Measurements from ENCODE around the gene PCSK5.

DNA sequence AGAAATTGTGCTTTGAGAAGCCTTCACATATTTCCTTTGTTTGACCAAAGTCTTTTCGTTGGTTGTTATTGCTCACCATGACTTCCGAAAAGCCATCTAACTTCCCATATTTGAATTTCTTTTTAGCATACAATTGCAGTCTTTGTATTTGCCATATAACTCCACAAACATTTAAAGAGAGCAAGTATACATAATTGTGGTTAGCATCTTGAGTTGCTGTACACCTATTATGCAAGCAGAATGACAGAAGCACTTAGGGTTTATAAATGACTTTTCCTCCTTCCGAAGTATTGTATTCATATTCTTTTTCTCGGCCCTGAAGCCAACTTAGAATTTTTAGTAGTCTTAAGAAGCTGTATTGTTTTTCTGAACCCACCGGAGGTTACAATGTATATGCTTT lies 253.4 kb downstream of the PCSK5 start:
- TF ChIP-seq, protein P1, sequence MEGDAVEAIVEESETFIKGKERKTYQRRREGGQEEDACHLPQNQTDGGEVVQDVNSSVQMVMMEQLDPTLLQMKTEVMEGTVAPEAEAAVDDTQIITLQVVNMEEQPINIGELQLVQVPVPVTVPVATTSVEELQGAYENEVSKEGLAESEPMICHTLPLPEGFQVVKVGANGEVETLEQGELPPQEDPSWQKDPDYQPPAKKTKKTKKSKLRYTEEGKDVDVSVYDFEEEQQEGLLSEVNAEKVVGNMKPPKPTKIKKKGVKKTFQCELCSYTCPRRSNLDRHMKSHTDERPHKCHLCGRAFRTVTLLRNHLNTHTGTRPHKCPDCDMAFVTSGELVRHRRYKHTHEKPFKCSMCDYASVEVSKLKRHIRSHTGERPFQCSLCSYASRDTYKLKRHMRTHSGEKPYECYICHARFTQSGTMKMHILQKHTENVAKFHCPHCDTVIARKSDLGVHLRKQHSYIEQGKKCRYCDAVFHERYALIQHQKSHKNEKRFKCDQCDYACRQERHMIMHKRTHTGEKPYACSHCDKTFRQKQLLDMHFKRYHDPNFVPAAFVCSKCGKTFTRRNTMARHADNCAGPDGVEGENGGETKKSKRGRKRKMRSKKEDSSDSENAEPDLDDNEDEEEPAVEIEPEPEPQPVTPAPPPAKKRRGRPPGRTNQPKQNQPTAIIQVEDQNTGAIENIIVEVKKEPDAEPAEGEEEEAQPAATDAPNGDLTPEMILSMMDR (IDR thresholded peaks at IDR 0.05; ENCODE audit: low read length) = no peak
- TF ChIP-seq EZH2 (optimal IDR thresholded peaks at IDR 0.05; ENCODE audit: low read depth, low read length) = no peak
